HEK293 (cell line): ENCODE measurements around the gene VARS1.
A peak's percentile ranks its signal among the peaks of the same experiment; 100 is the strongest.

Experiments used
- CTCF ChIA-PET: fragments of 350-600 bp; formaldehyde crosslinking; extraction: SDS; loops from one replicate; lab custom pipeline; 2021; ENCODE audit warnings: antibody characterized with exemption; lab: Yijun Ruan, JAX
- POLR2A ChIA-PET: fragments of 300-600 bp; formaldehyde crosslinking; extraction: SDS; loops from one replicate; lab custom pipeline; 2020; ENCODE audit warnings: antibody characterized with exemption, inconsistent platforms; lab: Yijun Ruan, JAX
- H3K27ac ChIP-seq: fragments of 200-500 bp; sonication (Bioruptor generic); 2 replicates; pipeline ENCODE4 v1.5.1; 2014; ENCODE audit warnings: low read depth, low read length, control low read depth, inconsistent platforms; ENCODE audit errors: extremely low read depth
- H3K36me3 ChIP-seq, 2 experiments: fragments of 200-500 bp in 1 of 2; sonication (Bioruptor generic) in 1 of 2; 1 replicate in 1 of 2; 2 replicates in 1 of 2; pipeline ENCODE4 v1.5.1; 2014 to 2017; ENCODE audit warnings: inconsistent platforms in 2 of 2, low read length in 2 of 2; ENCODE audit not compliant: control insufficient read depth in 2 of 2, insufficient read depth in 1 of 2
- H3K4me1 ChIP-seq: fragments of 200-500 bp; sonication (Bioruptor generic); 2 replicates; pipeline ENCODE4 v1.5.1; 2014; ENCODE audit warnings: mild to moderate bottlenecking, low read length, inconsistent platforms; ENCODE audit not compliant: control insufficient read depth, insufficient read depth
- H3K4me3 ChIP-seq: 2 replicates; pipeline ENCODE4 v1.5.1; 2011; ENCODE audit warnings: low read depth, mild to moderate bottlenecking, control low read depth, low read length, moderate library complexity
- H3K9me3 ChIP-seq: fragments of 200-500 bp; sonication (Bioruptor generic); 2 replicates; pipeline ENCODE4 v1.5.1; 2014; ENCODE audit warnings: low read depth, low read length, inconsistent platforms; ENCODE audit not compliant: control insufficient read depth, insufficient read depth
- AEBP2 ChIP-seq: fragments of 450-650 bp; formaldehyde crosslinking; IDR thresholded peaks from 2 replicates; pipeline ENCODE4 v1.5.1; 2016; ENCODE audit warnings: missing biosample characterization, missing genetic modification characterization, borderline replicate concordance
- GLI2 ChIP-seq: fragments of 450-650 bp; formaldehyde crosslinking; IDR thresholded peaks from 2 replicates; pipeline ENCODE4; 2017; ENCODE audit warnings: missing biosample characterization, missing genetic modification characterization, low read depth, borderline replicate concordance
- KLF10 ChIP-seq: fragments of 450-650 bp; IDR thresholded peaks from 2 replicates; pipeline ENCODE4 v1.5.1; 2018; ENCODE audit warnings: missing biosample characterization, mild to moderate bottlenecking, missing genetic modification characterization
- KLF7 ChIP-seq: fragments of 450-650 bp; formaldehyde crosslinking; IDR thresholded peaks from 2 replicates; pipeline ENCODE4 v1.5.1; 2016; ENCODE audit warnings: missing biosample characterization, missing genetic modification characterization, borderline replicate concordance
- PRDM1 ChIP-seq: fragments of 450-650 bp; formaldehyde crosslinking; IDR thresholded peaks from 2 replicates; pipeline ENCODE4; 2016; ENCODE audit warnings: missing biosample characterization, missing genetic modification characterization
- SCRT1 ChIP-seq: fragments of 450-650 bp; formaldehyde crosslinking; IDR thresholded peaks from 2 replicates; pipeline ENCODE4 v1.5.1; 2016; ENCODE audit warnings: missing biosample characterization, missing genetic modification characterization, borderline replicate concordance
- SP3 ChIP-seq: fragments of 450-650 bp; formaldehyde crosslinking; IDR thresholded peaks from 2 replicates; pipeline ENCODE4 v1.5.1; 2016; ENCODE audit warnings: missing biosample characterization, missing genetic modification characterization
- ZBTB6 ChIP-seq: fragments of 450-650 bp; formaldehyde crosslinking; IDR thresholded peaks from 2 replicates; pipeline ENCODE4 v1.5.1; 2017; ENCODE audit warnings: missing biosample characterization, missing genetic modification characterization
- ZFHX2 ChIP-seq: fragments of 450-650 bp; formaldehyde crosslinking; conservative IDR thresholded peaks from 2 replicates; pipeline ENCODE4 v1.5.1; 2016; ENCODE audit warnings: missing biosample characterization, missing genetic modification characterization
- ZNF155 ChIP-seq: fragments of 450-650 bp; formaldehyde crosslinking; IDR thresholded peaks from 2 replicates; pipeline ENCODE4 v1.5.1; 2016; ENCODE audit warnings: missing biosample characterization, missing genetic modification characterization
- ZNF223 ChIP-seq: fragments of 450-650 bp; formaldehyde crosslinking; IDR thresholded peaks from 2 replicates; pipeline ENCODE4 v1.5.1; 2016; ENCODE audit warnings: missing biosample characterization, missing genetic modification characterization
- ZNF266 ChIP-seq: fragments of 450-650 bp; formaldehyde crosslinking; IDR thresholded peaks from 2 replicates; pipeline ENCODE4 v1.5.1; 2016; ENCODE audit warnings: missing biosample characterization, missing genetic modification characterization, low read depth
- ZNF366 ChIP-seq: fragments of 450-650 bp; formaldehyde crosslinking; conservative IDR thresholded peaks from 2 replicates; pipeline ENCODE4 v1.5.1; 2016; ENCODE audit warnings: missing biosample characterization, missing genetic modification characterization
- ZNF394 ChIP-seq: fragments of 450-650 bp; formaldehyde crosslinking; IDR thresholded peaks from 2 replicates; pipeline ENCODE4 v1.5.1; 2016; ENCODE audit warnings: missing biosample characterization, missing genetic modification characterization, mild to moderate bottlenecking, moderate library complexity, borderline replicate concordance
- ZNF426 ChIP-seq: fragments of 450-650 bp; formaldehyde crosslinking; IDR thresholded peaks from 2 replicates; pipeline ENCODE4 v1.5.1; 2017; ENCODE audit warnings: missing biosample characterization, missing genetic modification characterization, mild to moderate bottlenecking, inconsistent platforms, moderate library complexity
- ZNF473 ChIP-seq: fragments of 450-650 bp; formaldehyde crosslinking; IDR thresholded peaks from 2 replicates; pipeline ENCODE4 v1.5.1; 2017; ENCODE audit warnings: missing biosample characterization, missing genetic modification characterization
- ZNF530 ChIP-seq: fragments of 450-650 bp; formaldehyde crosslinking; IDR thresholded peaks from 2 replicates; pipeline ENCODE4 v1.5.1; 2016; ENCODE audit warnings: low read depth, missing biosample characterization, missing genetic modification characterization
- ZNF560 ChIP-seq: fragments of 450-650 bp; formaldehyde crosslinking; IDR thresholded peaks from 2 replicates; pipeline ENCODE4 v1.5.1; 2017; ENCODE audit warnings: missing biosample characterization, missing genetic modification characterization, borderline replicate concordance
- ZNF561 ChIP-seq: fragments of 450-650 bp; IDR thresholded peaks from 2 replicates; pipeline ENCODE4 v1.5.1; 2018; ENCODE audit warnings: missing biosample characterization, missing genetic modification characterization, borderline replicate concordance
- ZNF600 ChIP-seq: fragments of 450-650 bp; formaldehyde crosslinking; IDR thresholded peaks from 2 replicates; pipeline ENCODE4 v1.5.1; 2016; ENCODE audit warnings: missing biosample characterization, missing genetic modification characterization
- ZNF654 ChIP-seq: fragments of 450-650 bp; formaldehyde crosslinking; IDR thresholded peaks from 2 replicates; pipeline ENCODE4 v1.5.1; 2016; ENCODE audit warnings: low read depth, missing biosample characterization, missing genetic modification characterization
- ZNF692 ChIP-seq: fragments of 450-650 bp; formaldehyde crosslinking; IDR thresholded peaks from 2 replicates; pipeline ENCODE4 v1.5.1; 2016; ENCODE audit warnings: missing biosample characterization, missing genetic modification characterization

The VARS1 gene

GRCh38 chr6:31776989-31777666, 18.4 kb downstream of the VARS1 start, which contains the start of gene VWA7 (continued):
- no peak for TF ChIP-seq GLI2
- TF ChIP-seq ZNF394 (tag by site-specific recombination) = peak; percentile 71
- no peak for TF ChIP-seq SCRT1 (tag by site-specific recombination)
- peak; percentile 93 for TF ChIP-seq KLF10 (tag by site-specific recombination)
- peak; percentile 92; the same call in 1 of the 2 replicates for TF ChIP-seq ZNF561 (tag by site-specific recombination)
- peak; percentile 93 for TF ChIP-seq ZNF600 (tag by site-specific recombination)
- no peak for TF ChIP-seq ZNF560 (tag by site-specific recombination)
- TF ChIP-seq ZNF530 (tag by site-specific recombination) = no peak
- TF ChIP-seq ZNF692 (tag by site-specific recombination) = peak; percentile 68; the same call in 1 of the 2 replicates
- no peak for TF ChIP-seq ZNF266 (tag by site-specific recombination)
- peak; percentile 99 for TF ChIP-seq ZFHX2 (tag by site-specific recombination)
- TF ChIP-seq ZNF155 = no peak
- no peak; the same call in 1 of the 2 replicates for TF ChIP-seq ZNF654 (tag by site-specific recombination)
- 0 out of 2 replicates have a peak, but pooled peaks have one; percentile 13 for TF ChIP-seq ZNF223 (tag by site-specific recombination)

GRCh38 chr6:31776485-31776988, 19.0 kb downstream of the VARS1 start:
- peaks cover 0 to 35% of the 10 kb centered on the region in 2 experiments; a peak in 2 of 3 replicates for H3K36me3 ChIP-seq
- H3K4me1 ChIP-seq = peaks cover 4% of the 10 kb centered on the region
- peak overlapping the region; percentile 21 for H3K4me3 ChIP-seq
- no peak overlapping the region for H3K27ac ChIP-seq
- POLR2A ChIA-PET = interaction anchor here (0.6 to 3.3 kb wide), 7 partner anchors 15 to 51 kb away, joined by 3 to 38 read pairs (median 5); partner anchors contain the start of genes CLIC1, HSPA1B, LSM2 and VARS1
- CTCF ChIA-PET = interaction anchor here (5.1 kb wide), 1 partner anchor 14 kb away, joined by 28 read pairs; no protein-coding TSS in a partner anchor
- no peaks in the 10 kb centered on the region for H3K9me3 ChIP-seq
- no peak for TF ChIP-seq KLF7 (tag by site-specific recombination)
- TF ChIP-seq ZNF426 (tag by site-specific recombination) = no peak
- TF ChIP-seq SP3 (tag by site-specific recombination) = no peak
- no peak for TF ChIP-seq AEBP2 (tag by site-specific recombination)
- TF ChIP-seq ZNF366 (tag by site-specific recombination) = no peak
- TF ChIP-seq ZNF473 = no peak
- TF ChIP-seq PRDM1 = no peak
- peak; percentile 80 for TF ChIP-seq ZBTB6 (tag by site-specific recombination)
